Uterus (tissue), 2 donors: ENCODE data around the gene C11orf58.

Source experiments
- CTCF ChIP-seq, 4 experiments: fragments of 200-600 bp in 2 of 4; fragments of 450-650 bp in 2 of 4; sonication (generic) in 2 of 4; IDR thresholded peaks; one replicate each; pipeline ENCODE4 v1.5.1; 2016 to 2019; ENCODE audit warnings: antibody characterized with exemption in 4 of 4, mild to moderate bottlenecking in 2 of 4, moderate library complexity in 1 of 4
- POLR2A ChIP-seq, 2 donors: fragments of 450-650 bp; IDR thresholded peaks; one replicate each; pipeline ENCODE4 v1.6.1; 2016; ENCODE audit warnings: antibody characterized with exemption in 2 of 2, mild to moderate bottlenecking in 1 of 2, moderate library complexity in 1 of 2

- TF ChIP-seq CTCF (IDR thresholded peaks at IDR 0.05) (no peak), POLR2A (IDR thresholded peaks at IDR 0.05) (no peak)
Observed at GRCh38 chr11:16780146-16780545, 41.7 kb downstream of the C11orf58 start.
